HFFc6 (cell line): Measurements from ENCODE around the gene FAM136A. TPM values are rescaled to one million over a fixed set of nuclear protein-coding genes. Genes with fewer than 3 reads are reported as not detected.
"Not testable (repeated sequence)": the region's sequence is repeated elsewhere in the genome, so short reads cannot be mapped to it uniquely, and the experiment has no call there.

Experiments used
- DNase-seq: peaks from one replicate; pipeline ENCODE4 v3.0.0-alpha.2; 2018
- H3K27ac Mint-ChIP-seq: 2 replicates; pipeline ENCODE4 v1.8.0; 2020; ENCODE audit warnings: mild to moderate bottlenecking, mixed read lengths
- H3K27me3 Mint-ChIP-seq: 2 replicates; pipeline ENCODE4 v1.8.0; 2021; ENCODE audit warnings: mild to moderate bottlenecking, moderate library complexity, mixed read lengths; ENCODE audit not compliant: insufficient read depth
- H3K36me3 Mint-ChIP-seq: 2 replicates; pipeline ENCODE4 v1.8.0; 2021; ENCODE audit warnings: low read depth, mixed read lengths
- H3K4me1 Mint-ChIP-seq: 2 replicates; pipeline ENCODE4 v1.8.0; 2020; ENCODE audit warnings: low read depth, mixed read lengths
- H3K4me3 Mint-ChIP-seq: 2 replicates; pipeline ENCODE4 v1.8.0; 2020; ENCODE audit warnings: mild to moderate bottlenecking, moderate library complexity, mixed read lengths
- H3K9me3 Mint-ChIP-seq: 2 replicates; pipeline ENCODE4 v1.8.0; 2020; ENCODE audit warnings: mild to moderate bottlenecking, mixed read lengths
- CTCF ChIP-seq: fragments of 200-600 bp; sonication (generic); IDR thresholded peaks from 2 replicates; pipeline ENCODE4 v1.5.0; 2021; ENCODE audit warnings: antibody characterized with exemption, mild to moderate bottlenecking
- total RNA-seq, 6 experiments: library from RNA; stranded (reverse); fragmentation: NEBNext Ultra II Directional; extraction: Animal tissue kit (Norgen Biotek cat#: 25700); gene quantifications; 2 replicates in 1 of 6; 3 replicates in 5 of 6; pipeline ENCODE4 v1.2.3, GENCODE V29; 2021

Gene FAM136A
- total RNA-seq, 6 experiments from 2014 or later = 28.2 to 37.0 (median 32.5) TPM

- peak; percentile 54 for TF ChIP-seq CTCF
- no peaks in the 10 kb centered on the region for H3K9me3 Mint-ChIP-seq
- peak overlapping the region; percentile 93 for H3K4me3 Mint-ChIP-seq
- H3K36me3 Mint-ChIP-seq = peaks cover 9% of the 10 kb centered on the region
- no peaks in the 10 kb centered on the region; the same call in 1 of the 2 replicates for H3K27me3 Mint-ChIP-seq
- peaks cover 19% of the 10 kb centered on the region for H3K4me1 Mint-ChIP-seq
- H3K27ac Mint-ChIP-seq = peak overlapping the region; percentile 85
- no peak for DNase-seq
Measured at GRCh38 chr2:70300771-70301343, 1.0 kb downstream of the FAM136A start.

GRCh38 chr2:70297828-70298227 is 4.0 kb downstream of the FAM136A start:
- DNase-seq, H3K27me3 Mint-ChIP-seq, H3K4me3 Mint-ChIP-seq, H3K36me3 Mint-ChIP-seq, H3K4me1 Mint-ChIP-seq, H3K9me3 Mint-ChIP-seq, H3K27ac Mint-ChIP-seq: not testable (repeated sequence)

GRCh38 chr2:70283500-70284191 is 18.2 kb downstream of the FAM136A start:
- DNase-seq = no peak
- H3K4me1 Mint-ChIP-seq = no peaks in the 10 kb centered on the region; the same call in 1 of the 2 replicates
- no peaks in the 10 kb centered on the region for H3K9me3 Mint-ChIP-seq
- no peak for TF ChIP-seq CTCF
- peaks cover 41% of the 10 kb centered on the region for H3K36me3 Mint-ChIP-seq
- H3K27ac Mint-ChIP-seq = no peak overlapping the region
- H3K27me3 Mint-ChIP-seq = 0 out of 2 replicates have a peak, but pooled peaks cover 1% of the 10 kb centered on the region
- H3K4me3 Mint-ChIP-seq = no peak overlapping the region

GRCh38 chr2:70282439-70282838 is 19.4 kb downstream of the FAM136A start:
- H3K27me3 Mint-ChIP-seq = 0 out of 2 replicates have a peak, but pooled peaks cover 1% of the 10 kb centered on the region
- no peak for DNase-seq
- H3K27ac Mint-ChIP-seq = no peak overlapping the region
- peaks cover 37% of the 10 kb centered on the region for H3K36me3 Mint-ChIP-seq
- no peaks in the 10 kb centered on the region for H3K9me3 Mint-ChIP-seq
- no peak for TF ChIP-seq CTCF
- H3K4me1 Mint-ChIP-seq = no peaks in the 10 kb centered on the region; the same call in 1 of the 2 replicates
- no peak overlapping the region for H3K4me3 Mint-ChIP-seq

- Mint-ChIP-seq H3K4me3 (no peak overlapping the region), H3K27me3 (no peaks in the 10 kb centered on the region), H3K4me1 (no peaks in the 10 kb centered on the region; the same call in 1 of the 2 replicates), H3K9me3 (no peaks in the 10 kb centered on the region), H3K36me3 (peaks cover 23% of the 10 kb centered on the region), H3K27ac (no peak overlapping the region)
- no peak for DNase-seq
- no peak for TF ChIP-seq CTCF
Measured at GRCh38 chr2:70280242-70280798, 21.5 kb downstream of the FAM136A start.

GRCh38 chr2:70270323-70270722 is 31.5 kb downstream of the FAM136A start:
- Mint-ChIP-seq H3K36me3 (peaks cover 26% of the 10 kb centered on the region), H3K4me1 (no peaks in the 10 kb centered on the region), H3K27me3 (no peaks in the 10 kb centered on the region; the same call in 1 of the 2 replicates), H3K27ac (no peak overlapping the region), H3K9me3 (no peaks in the 10 kb centered on the region), H3K4me3 (no peak overlapping the region)
- DNase-seq = no peak
- no peak for TF ChIP-seq CTCF

- H3K27ac Mint-ChIP-seq, DNase-seq, H3K4me1 Mint-ChIP-seq, H3K9me3 Mint-ChIP-seq, H3K4me3 Mint-ChIP-seq, H3K27me3 Mint-ChIP-seq: not testable (repeated sequence)
- H3K36me3 Mint-ChIP-seq = peaks cover 19% of the 10 kb centered on the region
Measured at GRCh38 chr2:70269422-70270302, 32.2 kb downstream of the FAM136A start.

GRCh38 chr2:70266925-70267324 is 34.9 kb downstream of the FAM136A start:
- not testable (repeated sequence) for H3K9me3 Mint-ChIP-seq, H3K27me3 Mint-ChIP-seq, DNase-seq, H3K27ac Mint-ChIP-seq, H3K4me3 Mint-ChIP-seq, H3K4me1 Mint-ChIP-seq
- peaks cover 19% of the 10 kb centered on the region for H3K36me3 Mint-ChIP-seq
